AG04450 (cell line): Measurements from ENCODE around the gene KCNH6. TPM values are rescaled to one million over a fixed set of nuclear protein-coding genes. Genes with fewer than 3 reads are reported as not detected.

Experiments
- CTCF ChIA-PET: fragments of 300-600, 350-600 bp; formaldehyde crosslinking; extraction: SDS; loops from one replicate; lab custom pipeline; 2022; ENCODE audit warnings: antibody characterized with exemption, inconsistent platforms; lab: Charles Lee
- POLR2A ChIA-PET: fragments of 350-600 bp; formaldehyde crosslinking; extraction: SDS; loops from one replicate; lab custom pipeline; 2021; ENCODE audit warnings: antibody characterized with exemption, inconsistent platforms; lab: Yijun Ruan, JAX
- DNase-seq: peaks from one replicate; pipeline ENCODE4 v3.0.0-alpha.2; 2011; ENCODE audit warnings: low read depth, low spot score
- H3K27ac ChIP-seq: one replicate; pipeline ENCODE4 v1.5.1; 2012; ENCODE audit warnings: low read depth, low read length, control low read depth
- H3K27me3 ChIP-seq: one replicate; pipeline ENCODE4 v1.6.0; 2012; ENCODE audit warnings: low read length; ENCODE audit not compliant: control insufficient read depth, insufficient read depth
- H3K4me3 ChIP-seq: 2 replicates; pipeline ENCODE4 v1.5.1; 2011; ENCODE audit warnings: mild to moderate bottlenecking, low read depth, low read length, control low read depth
- H3K9me3 ChIP-seq: 2 replicates; pipeline ENCODE4 v1.5.1; 2012; ENCODE audit warnings: low read length; ENCODE audit not compliant: control insufficient read depth, insufficient read depth
- CTCF ChIP-seq: IDR thresholded peaks from 2 replicates; pipeline ENCODE4 v1.5.1; 2011; ENCODE audit warnings: low read depth, low read length, control low read depth, inconsistent platforms
- polyA plus RNA-seq: library from polyadenylated mRNA; depleted of rRNA; stranded (reverse); fragments of >200 nt; gene quantifications from 2 replicates; pipeline ENCODE4 v1.2.3, GENCODE V29; 2011

KCNH6 gene
- polyA plus RNA-seq, 1 experiment = 0.04 TPM

GRCh38 chr17:63479495-63480184 is 43.5 kb upstream of the KCNH6 start:
- CTCF ChIA-PET = interaction anchor here (1.0 to 4.1 kb wide), 10 partner anchors 8 to 132 kb away, joined by 3 to 48 read pairs (median 6); partner anchors contain the start of gene CYB561
- no peak for TF ChIP-seq CTCF
- POLR2A ChIA-PET = interaction anchor here (0.6 to 1.2 kb wide), 2 partner anchors 40 to 142 kb away, joined by 3 to 4 read pairs; no protein-coding TSS in a partner anchor
- DNase-seq = no peak
- Histone ChIP-seq H3K9me3 (no peaks in the 10 kb centered on the region; the same call in 1 of the 2 replicates), H3K4me3 (no peak overlapping the region), H3K27ac (no peak overlapping the region), H3K27me3 (peaks cover 10% of the 10 kb centered on the region)

GRCh38 chr17:63480192-63480784 is 42.9 kb upstream of the KCNH6 start:
- Histone ChIP-seq H3K4me3 (no peak overlapping the region), H3K9me3 (no peaks in the 10 kb centered on the region; the same call in 1 of the 2 replicates), H3K27ac (no peak overlapping the region), H3K27me3 (peaks cover 5% of the 10 kb centered on the region)
- DNase-seq = no peak
- TF ChIP-seq CTCF = no peak
- POLR2A ChIA-PET = no interaction called here
- CTCF ChIA-PET = interaction anchor here (1.1 to 4.1 kb wide), 5 partner anchors 8 to 132 kb away, joined by 3 to 48 read pairs (median 8); no protein-coding TSS in a partner anchor

- H3K4me3 ChIP-seq = no peak overlapping the region
- H3K9me3 ChIP-seq = no peaks in the 10 kb centered on the region; the same call in 1 of the 2 replicates
- no peak for TF ChIP-seq CTCF
- no peak overlapping the region for H3K27ac ChIP-seq
- peaks cover 3% of the 10 kb centered on the region for H3K27me3 ChIP-seq
- no peak for DNase-seq
- POLR2A ChIA-PET = no interaction called here
- CTCF ChIA-PET = interaction anchor here (1.1 to 4.1 kb wide), 3 partner anchors 11 to 131 kb away, joined by 3 to 48 read pairs (median 8); no protein-coding TSS in a partner anchor
Measured at GRCh38 chr17:63480826-63481487, 42.2 kb upstream of the KCNH6 start.

GRCh38 chr17:63481488-63481870 is 41.7 kb upstream of the KCNH6 start:
- ChIA-PET POLR2A (no interaction called here), CTCF (interaction anchor here (2.3 to 4.1 kb wide), 2 partner anchors 55 to 130 kb away, joined by 8 to 48 read pairs; no protein-coding TSS in a partner anchor)
- DNase-seq = no peak
- Histone ChIP-seq H3K4me3 (no peak overlapping the region), H3K27me3 (no peaks in the 10 kb centered on the region), H3K9me3 (no peaks in the 10 kb centered on the region; the same call in 1 of the 2 replicates), H3K27ac (no peak overlapping the region)
- TF ChIP-seq CTCF = no peak
